Measurements from ENCODE around the gene TBC1D9B. TPM values are rescaled to one million over a fixed set of nuclear protein-coding genes. Genes with fewer than 3 reads are reported as not detected.

TBC1D9B gene
- total and polyA plus RNA-seq, 9 of the 15 experiments (the other 6 are each of a cell fraction or from before 2014, with no cell fraction given) = 2.9 to 59.1 (median 33.5) TPM

DNA sequence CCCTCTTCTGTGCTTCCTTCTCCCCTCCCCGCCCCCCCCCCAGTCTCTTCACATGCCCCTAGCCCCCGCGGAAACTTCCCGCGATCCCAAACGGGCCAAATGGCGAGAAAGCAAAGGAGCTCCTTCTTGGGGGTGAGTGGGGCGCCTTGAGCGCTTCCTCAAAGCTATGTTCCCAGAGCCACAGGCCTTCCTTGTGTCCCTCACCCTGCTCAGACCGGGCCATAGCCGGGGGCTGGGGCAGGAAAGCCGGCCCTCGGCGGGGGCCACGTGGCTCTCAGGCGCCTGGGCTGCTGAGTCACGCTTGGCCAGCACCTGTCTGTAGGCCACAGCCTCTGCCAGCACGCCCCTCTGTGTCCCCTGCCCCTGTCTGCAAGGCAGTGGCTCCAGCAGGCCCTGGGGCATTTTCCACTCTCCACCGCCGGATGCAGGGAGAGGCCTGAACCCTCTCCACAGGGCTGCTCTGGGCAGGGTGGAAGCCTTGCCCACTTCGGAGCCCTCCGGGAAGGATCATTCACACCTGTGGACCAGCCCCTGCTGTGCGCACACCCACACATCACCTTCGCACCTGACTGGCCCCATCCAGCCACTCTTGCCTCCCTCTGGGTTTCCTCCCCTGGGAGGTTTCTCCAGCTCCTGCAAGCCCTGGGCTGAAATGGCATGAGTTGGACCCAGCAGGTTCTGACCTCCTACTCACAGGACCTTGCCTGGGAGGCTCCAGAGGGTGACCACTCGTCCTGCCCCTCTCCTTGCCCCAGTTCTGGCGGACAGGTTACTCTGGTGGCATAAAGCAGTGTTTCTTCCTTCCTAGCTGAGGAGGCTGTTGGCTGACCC, 88.2 kb downstream of the TBC1D9B start (continued):
- TF ChIP-seq MYNN (IDR thresholded peaks at IDR 0.05) (peak; percentile 57; the same call in 1 of the 2 replicates), MYNN (CRISPR knock-in tag; IDR thresholded peaks at IDR 0.05) (no peak), ZNF444 (CRISPR knock-in tag; IDR thresholded peaks at IDR 0.05) (peak; percentile 46; the same call in 1 of the 2 replicates), NR2F6 (CRISPR knock-in tag; IDR thresholded peaks at IDR 0.05) (peak; percentile 87; the same call in 1 of the 2 replicates), SMAD1 (IDR thresholded peaks at IDR 0.05; ENCODE audit: low read depth, low read length, partially characterized antibody) (no peak), GTF2F1 (IDR thresholded peaks at IDR 0.05; ENCODE audit: low read depth, low read length) (no peak), POLR2AphosphoS5 (IDR thresholded peaks at IDR 0.05; ENCODE audit: control insufficient read depth, insufficient read depth, low read depth, low read length) (no peak; the same call in 1 of the 2 replicates), CEBPB (tag; IDR thresholded peaks at IDR 0.05) (no peak), EZH2 (IDR thresholded peaks at IDR 0.05; ENCODE audit: borderline replicate concordance, low read depth, low read length) (no peak), POU5F1 (IDR thresholded peaks at IDR 0.05; ENCODE audit: borderline replicate concordance, low read depth, low read length, partially characterized antibody) (no peak), TEAD2 (tag; IDR thresholded peaks at IDR 0.05) (peak; percentile 75; the same call in 1 of the 2 replicates), TBP (optimal IDR thresholded peaks at IDR 0.05; ENCODE audit: low read depth, low read length) (no peak), CXXC5 (CRISPR knock-in tag; IDR thresholded peaks at IDR 0.05) (peak; percentile 89), TSC22D4 (tag; IDR thresholded peaks at IDR 0.05) (no peak), NFXL1 (CRISPR knock-in tag; IDR thresholded peaks at IDR 0.05) (peak; percentile 81; the same call in 1 of the 2 replicates)
- TF ChIP-seq, protein P1, sequence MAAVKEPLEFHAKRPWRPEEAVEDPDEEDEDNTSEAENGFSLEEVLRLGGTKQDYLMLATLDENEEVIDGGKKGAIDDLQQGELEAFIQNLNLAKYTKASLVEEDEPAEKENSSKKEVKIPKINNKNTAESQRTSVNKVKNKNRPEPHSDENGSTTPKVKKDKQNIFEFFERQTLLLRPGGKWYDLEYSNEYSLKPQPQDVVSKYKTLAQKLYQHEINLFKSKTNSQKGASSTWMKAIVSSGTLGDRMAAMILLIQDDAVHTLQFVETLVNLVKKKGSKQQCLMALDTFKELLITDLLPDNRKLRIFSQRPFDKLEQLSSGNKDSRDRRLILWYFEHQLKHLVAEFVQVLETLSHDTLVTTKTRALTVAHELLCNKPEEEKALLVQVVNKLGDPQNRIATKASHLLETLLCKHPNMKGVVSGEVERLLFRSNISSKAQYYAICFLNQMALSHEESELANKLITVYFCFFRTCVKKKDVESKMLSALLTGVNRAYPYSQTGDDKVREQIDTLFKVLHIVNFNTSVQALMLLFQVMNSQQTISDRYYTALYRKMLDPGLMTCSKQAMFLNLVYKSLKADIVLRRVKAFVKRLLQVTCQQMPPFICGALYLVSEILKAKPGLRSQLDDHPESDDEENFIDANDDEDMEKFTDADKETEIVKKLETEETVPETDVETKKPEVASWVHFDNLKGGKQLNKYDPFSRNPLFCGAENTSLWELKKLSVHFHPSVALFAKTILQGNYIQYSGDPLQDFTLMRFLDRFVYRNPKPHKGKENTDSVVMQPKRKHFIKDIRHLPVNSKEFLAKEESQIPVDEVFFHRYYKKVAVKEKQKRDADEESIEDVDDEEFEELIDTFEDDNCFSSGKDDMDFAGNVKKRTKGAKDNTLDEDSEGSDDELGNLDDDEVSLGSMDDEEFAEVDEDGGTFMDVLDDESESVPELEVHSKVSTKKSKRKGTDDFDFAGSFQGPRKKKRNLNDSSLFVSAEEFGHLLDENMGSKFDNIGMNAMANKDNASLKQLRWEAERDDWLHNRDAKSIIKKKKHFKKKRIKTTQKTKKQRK (IDR thresholded peaks at IDR 0.05; ENCODE audit: borderline replicate concordance, low read depth, low read length) = no peak
- TF ChIP-seq, protein P2, sequence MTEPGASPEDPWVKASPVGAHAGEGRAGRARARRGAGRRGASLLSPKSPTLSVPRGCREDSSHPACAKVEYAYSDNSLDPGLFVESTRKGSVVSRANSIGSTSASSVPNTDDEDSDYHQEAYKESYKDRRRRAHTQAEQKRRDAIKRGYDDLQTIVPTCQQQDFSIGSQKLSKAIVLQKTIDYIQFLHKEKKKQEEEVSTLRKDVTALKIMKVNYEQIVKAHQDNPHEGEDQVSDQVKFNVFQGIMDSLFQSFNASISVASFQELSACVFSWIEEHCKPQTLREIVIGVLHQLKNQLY (CRISPR knock-in tag; conservative IDR thresholded peaks at IDR 0.05) = peak; percentile 72 to 83; a peak in 2 of 4 replicates
- TF ChIP-seq, protein P3, sequence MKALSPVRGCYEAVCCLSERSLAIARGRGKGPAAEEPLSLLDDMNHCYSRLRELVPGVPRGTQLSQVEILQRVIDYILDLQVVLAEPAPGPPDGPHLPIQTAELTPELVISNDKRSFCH (CRISPR knock-in tag; IDR thresholded peaks at IDR 0.05) = peak; percentile 74; the same call in 1 of the 2 replicates
- TF ChIP-seq, protein P3 (tag; IDR thresholded peaks at IDR 0.05) = peak; percentile 90
- TF ChIP-seq, protein P4, sequence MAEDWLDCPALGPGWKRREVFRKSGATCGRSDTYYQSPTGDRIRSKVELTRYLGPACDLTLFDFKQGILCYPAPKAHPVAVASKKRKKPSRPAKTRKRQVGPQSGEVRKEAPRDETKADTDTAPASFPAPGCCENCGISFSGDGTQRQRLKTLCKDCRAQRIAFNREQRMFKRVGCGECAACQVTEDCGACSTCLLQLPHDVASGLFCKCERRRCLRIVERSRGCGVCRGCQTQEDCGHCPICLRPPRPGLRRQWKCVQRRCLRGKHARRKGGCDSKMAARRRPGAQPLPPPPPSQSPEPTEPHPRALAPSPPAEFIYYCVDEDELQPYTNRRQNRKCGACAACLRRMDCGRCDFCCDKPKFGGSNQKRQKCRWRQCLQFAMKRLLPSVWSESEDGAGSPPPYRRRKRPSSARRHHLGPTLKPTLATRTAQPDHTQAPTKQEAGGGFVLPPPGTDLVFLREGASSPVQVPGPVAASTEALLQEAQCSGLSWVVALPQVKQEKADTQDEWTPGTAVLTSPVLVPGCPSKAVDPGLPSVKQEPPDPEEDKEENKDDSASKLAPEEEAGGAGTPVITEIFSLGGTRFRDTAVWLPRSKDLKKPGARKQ (CRISPR knock-in tag; IDR thresholded peaks at IDR 0.05) = no peak

All from K562 (cell line).